Aorta (tissue), 5 donors: ENCODE data around the gene QDPR. TPM values are rescaled to one million over a fixed set of nuclear protein-coding genes. Genes with fewer than 3 reads are reported as not detected.

Experiments
- ATAC-seq: fragments of 200-7000 bp; cut with Tn5 transposase; one replicate; pipeline ENCODE4 v1.9.1; 2022; ENCODE audit warnings: moderate library complexity; ENCODE audit not compliant: low FRiP score
- DNase-seq, 2 donors: peaks; one replicate each; pipeline ENCODE4 v3.0.0-alpha.2; 2020
- H3K27ac ChIP-seq, 2 donors: one replicate each; pipeline ENCODE4 v1.5.1; 2013; ENCODE audit warnings: low read length in 2 of 2, mild to moderate bottlenecking in 2 of 2, moderate library complexity in 2 of 2, control low read depth in 1 of 2, inconsistent platforms in 1 of 2, low read depth in 1 of 2
- H3K27me3 ChIP-seq, 2 donors: one replicate each; pipeline ENCODE4 v1.6.1; 2013; ENCODE audit warnings: control low read depth in 1 of 2, low read length in 1 of 2, mild to moderate bottlenecking in 1 of 2, moderate library complexity in 1 of 2; ENCODE audit not compliant: insufficient read depth in 2 of 2, control insufficient read depth in 1 of 2
- H3K36me3 ChIP-seq, 2 donors: one replicate each; pipeline ENCODE4 v1.6.1; 2013; ENCODE audit warnings: control low read depth in 1 of 2, low read length in 1 of 2, mild to moderate bottlenecking in 1 of 2; ENCODE audit not compliant: insufficient read depth in 2 of 2, control insufficient read depth in 1 of 2
- H3K4me1 ChIP-seq, 2 donors: one replicate each; pipeline ENCODE4 v1.6.1; 2013; ENCODE audit warnings: low read length in 2 of 2, control low read depth in 1 of 2, mild to moderate bottlenecking in 1 of 2, moderate library complexity in 1 of 2; ENCODE audit not compliant: insufficient read depth in 2 of 2, control insufficient read depth in 1 of 2
- H3K4me3 ChIP-seq, 2 donors: one replicate each; pipeline ENCODE4 v1.5.1; 2013; ENCODE audit warnings: low read length in 2 of 2, control low read depth in 1 of 2, mild to moderate bottlenecking in 1 of 2
- H3K9me3 ChIP-seq: one replicate; pipeline ENCODE4 v1.6.1; 2013; ENCODE audit warnings: mild to moderate bottlenecking, low read length; ENCODE audit not compliant: control insufficient read depth
- WGBS, 2 donors: extraction: QIAGEN DNeasy Blood & Tissue Kit; methylation state at CpG; one replicate each; pipeline ENCODE4 v1.1.7; 2013; 5-methylcytosine and 5-hydroxymethylcytosine counted together
- intact Hi-C, 2 donors: fragments of 100-400 bp; cut with DNase I; formaldehyde crosslinking; loops; one replicate each; pipeline versions ENCODE4 v1.14.2 to v1.15.0; 2022
- polyA plus RNA-seq, 2 donors: library from polyadenylated mRNA; stranded (reverse); fragments of 200-250 nt; gene quantifications; one replicate each; pipeline ENCODE4 v1.2.3, GENCODE V29; 2013
- total RNA-seq, 2 donors: library from RNA; stranded (reverse); fragmentation: NEBNext Ultra II Directional; extraction: Animal tissue kit (Norgen Biotek cat#: 25700); gene quantifications; one replicate each; pipeline ENCODE4 v1.2.1, GENCODE V29; 2021
- donor health status: healthy with polysubstance abuse.
- donor health status: Bipolar disorder and iron deficiency.
- donor health status: DM: no; HTN: no; CAD: no.
- donor health status: DM: no; HTN: no; CAD: no.
- donor health status: DM: yes; HTN: yes; CAD: no.

The QDPR gene
- total and polyA plus RNA-seq, 4 donors, result 15.6 to 24.8 (median 22.2) TPM

DNA sequence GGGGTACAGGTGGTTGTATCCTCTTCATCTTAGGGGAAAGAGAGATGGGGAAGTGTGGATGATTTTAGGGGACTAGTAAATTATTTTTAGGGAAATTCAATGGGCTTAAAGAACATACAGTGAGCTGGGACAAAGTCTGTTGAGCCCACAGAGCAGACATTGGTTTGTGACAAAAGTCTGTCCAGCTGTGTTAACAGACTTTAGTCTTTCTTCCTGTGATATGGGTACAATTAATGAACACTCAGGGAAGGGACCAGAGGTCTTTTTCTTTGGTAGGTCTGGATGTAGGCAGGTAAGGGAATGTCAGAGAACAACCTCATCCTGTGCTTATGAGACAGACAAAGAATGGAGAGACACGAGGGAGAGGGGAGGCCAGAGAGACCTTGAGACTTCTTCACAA lies 5.1 kb upstream of the QDPR start:
- ATAC-seq (no peak), DNase-seq (no peak)
- Histone ChIP-seq H3K27ac (no peak overlapping the region), H3K36me3 (no peaks in the 10 kb centered on the region), H3K9me3 (no peaks in the 10 kb centered on the region), H3K27me3 (no peaks in the 10 kb centered on the region), H3K4me3 (no peak overlapping the region), H3K4me1 (no peaks in the 10 kb centered on the region)
- WGBS, 2 donors, result 37 to 38% methylated on average over 1 of the region's 1 CpG
- intact Hi-C loops, result no loop called here

DNA sequence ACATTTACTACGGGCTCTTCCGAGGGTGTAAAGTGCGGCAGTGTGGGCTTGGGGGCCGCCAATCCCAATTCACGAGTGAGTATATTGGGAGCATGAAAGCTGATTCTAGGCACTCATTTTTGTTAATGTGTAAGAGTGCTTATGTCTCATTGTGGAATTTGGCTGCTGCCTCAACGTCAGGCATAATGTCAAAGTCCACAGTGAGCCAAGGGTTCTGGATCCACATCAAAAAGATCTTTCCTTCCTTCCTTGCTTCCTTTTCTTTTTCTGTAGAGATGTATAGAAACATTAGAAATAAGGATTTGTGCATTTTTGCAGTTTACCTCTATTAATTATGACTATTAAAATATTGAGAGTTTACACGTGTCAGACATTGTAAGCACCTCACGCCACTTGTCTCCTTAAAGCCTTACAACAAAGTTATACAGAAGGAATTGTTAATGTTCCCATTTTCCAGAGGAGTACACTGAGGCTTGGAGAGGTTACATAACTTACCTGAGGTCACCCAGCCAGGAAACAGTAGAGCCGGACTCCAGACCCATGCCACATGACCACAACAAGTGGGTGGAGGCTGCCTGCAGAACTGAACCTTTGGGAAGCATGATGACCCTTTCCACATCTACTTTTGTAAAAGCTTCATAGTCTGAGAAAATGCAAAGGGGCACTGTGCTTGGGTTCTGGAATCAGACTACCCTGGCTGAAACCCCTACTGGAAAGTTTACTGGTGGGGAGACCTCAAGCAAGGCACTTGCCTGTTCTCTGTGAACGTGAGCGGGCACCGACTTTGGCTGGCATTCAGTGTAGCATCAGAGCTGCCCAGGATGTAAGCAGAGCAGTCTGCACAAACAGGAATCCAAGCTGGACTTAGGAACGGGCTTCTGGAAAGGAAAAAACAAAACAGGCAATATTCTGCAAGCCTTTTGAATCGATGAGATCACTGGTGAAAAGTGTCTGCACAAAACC lies 3.8 kb upstream of the QDPR start:
- Histone ChIP-seq H3K36me3 (no peaks in the 10 kb centered on the region), H3K9me3 (no peaks in the 10 kb centered on the region), H3K27me3 (no peaks in the 10 kb centered on the region), H3K27ac (no peak overlapping the region), H3K4me1 (no peaks in the 10 kb centered on the region), H3K4me3 (no peak overlapping the region)
- WGBS, 2 donors, result 52 to 54% methylated on average over 14 of the region's 14 CpGs
- ATAC-seq (no peak), DNase-seq (no peak)
- intact Hi-C loops, result no loop called here

DNA sequence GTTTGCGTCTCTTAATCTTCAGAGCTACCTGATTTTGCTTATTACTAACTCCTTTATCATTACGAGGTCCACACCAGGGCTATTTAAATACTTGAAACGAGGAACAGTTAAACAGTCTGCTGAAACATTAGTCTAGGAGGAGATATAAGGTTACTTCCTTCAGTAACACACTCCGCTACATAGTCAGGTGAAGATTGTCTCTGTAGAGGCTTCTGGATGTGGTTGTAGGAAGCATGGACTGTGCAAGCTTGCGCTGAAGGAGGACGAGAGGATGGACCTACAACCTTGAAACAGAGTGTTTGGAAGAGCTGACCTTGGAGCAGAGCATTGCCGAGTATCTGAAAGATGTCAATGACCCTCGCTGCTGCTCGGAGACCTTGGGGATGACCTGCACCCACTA lies 3.0 kb upstream of the QDPR start, which contains the start of gene CLRN2:
Gene CLRN2 (plus strand): TSS at position 301 of the 400 bp plus-strand sequence. CDS start 102 bp downstream, outside the sequence.
- H3K27ac ChIP-seq, result no peak within 1 kb of the TSS
- intact Hi-C loops, result loop anchor here in 1 of 2 donors (5.0 kb wide), 1 partner anchor 62 kb away; the partner anchor contains the start of gene LAP3
- no peaks in the 10 kb centered on the region for H3K27me3 ChIP-seq
- ATAC-seq, result no peak
- H3K4me3 ChIP-seq, result no peak within 1 kb of the TSS
- no peaks in the 10 kb centered on the region for H3K9me3 ChIP-seq
- no peaks in the 10 kb centered on the region for H3K4me1 ChIP-seq
- H3K36me3 ChIP-seq, result no peaks in the 10 kb centered on the region
- no peak for DNase-seq
- WGBS, 2 donors, result 85 to 87% methylated on average over 9 of the region's 9 CpGs

DNA sequence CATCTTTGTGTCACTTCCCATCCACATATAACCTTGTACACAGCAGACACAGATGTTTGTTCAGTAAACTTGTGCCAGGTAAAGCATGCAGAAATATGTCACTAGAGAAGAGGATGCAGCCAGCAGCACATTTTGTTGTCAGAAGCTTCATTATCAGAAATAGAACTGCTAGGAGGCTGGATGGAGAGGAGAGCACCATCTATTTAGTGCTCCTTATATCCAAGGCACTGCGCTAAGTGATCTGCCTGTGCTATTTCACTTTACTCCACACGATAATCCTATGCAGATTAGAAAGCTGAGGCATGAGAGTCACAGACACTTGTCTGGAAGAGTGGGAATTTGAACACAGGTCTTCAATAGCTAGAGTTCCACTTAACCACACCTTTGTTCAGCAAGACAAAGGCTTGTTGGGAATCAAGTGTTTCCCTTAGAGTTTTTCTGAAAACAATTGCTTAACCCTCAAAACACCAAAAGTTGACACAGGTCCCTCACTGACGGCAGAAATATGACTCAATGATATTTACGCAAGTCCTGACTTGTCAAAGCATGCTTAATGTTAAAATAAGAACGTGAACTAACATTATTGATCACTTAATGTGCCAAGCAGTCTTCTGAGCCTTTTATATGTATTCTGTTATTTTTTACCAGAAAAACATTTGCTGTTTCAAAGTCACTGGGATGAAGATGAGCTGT lies 1.2 kb upstream of the QDPR start:
- Histone ChIP-seq H3K27ac (no peak overlapping the region), H3K4me3 (no peak overlapping the region), H3K27me3 (no peaks in the 10 kb centered on the region), H3K9me3 (no peaks in the 10 kb centered on the region), H3K4me1 (no peaks in the 10 kb centered on the region), H3K36me3 (no peaks in the 10 kb centered on the region)
- ATAC-seq (no peak), DNase-seq (no peak)
- intact Hi-C loops, result loop anchor here in 1 of 2 donors (5.0 kb wide), 1 partner anchor 64 kb away; the partner anchor contains the start of gene LAP3
- 87 to 90% methylated on average over 5 of the region's 5 CpGs for WGBS, 2 donors

DNA sequence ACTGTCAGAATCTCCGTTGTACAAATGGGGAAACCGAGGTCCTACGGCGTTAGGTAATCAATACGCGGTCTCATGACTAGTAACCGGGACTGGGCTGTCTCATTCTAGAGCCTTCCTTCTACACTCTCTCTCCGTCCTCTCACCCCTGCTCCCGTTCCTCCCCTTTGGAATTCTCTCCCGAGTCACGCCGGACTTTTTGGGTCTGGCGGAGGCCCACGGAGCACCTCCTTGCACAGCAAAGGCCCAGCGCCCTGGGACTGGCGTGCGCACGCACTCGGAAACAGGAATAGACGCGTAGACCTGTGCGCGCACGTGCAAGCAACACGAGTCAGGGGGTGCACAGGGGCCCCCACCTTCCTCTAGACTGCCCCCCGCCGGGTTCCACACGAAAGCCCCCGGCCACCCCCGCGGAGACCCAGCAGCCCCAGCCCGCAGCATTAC lies 361 bp downstream of the QDPR start:
- intact Hi-C loops, result loop anchor here in 1 of 2 donors (5.0 kb wide), 1 partner anchor 66 kb away; the partner anchor contains the start of gene LAP3
- ATAC-seq, result peak; percentile 76
- 1% methylated on average over 29 to 32 of the region's 32 CpGs for WGBS, 2 donors
- Histone ChIP-seq H3K4me1 (no peaks in the 10 kb centered on the region), H3K27me3 (no peaks in the 10 kb centered on the region), H3K27ac (peak overlapping the region in 1 of 2 donors; percentile 53), H3K36me3 (peaks cover 0 to 2% of the 10 kb centered on the region in 2 donors), H3K4me3 (peak overlapping the region; percentile 30 to 61), H3K9me3 (no peaks in the 10 kb centered on the region)
- DNase-seq, result peak; percentile 77 to 88

DNA sequence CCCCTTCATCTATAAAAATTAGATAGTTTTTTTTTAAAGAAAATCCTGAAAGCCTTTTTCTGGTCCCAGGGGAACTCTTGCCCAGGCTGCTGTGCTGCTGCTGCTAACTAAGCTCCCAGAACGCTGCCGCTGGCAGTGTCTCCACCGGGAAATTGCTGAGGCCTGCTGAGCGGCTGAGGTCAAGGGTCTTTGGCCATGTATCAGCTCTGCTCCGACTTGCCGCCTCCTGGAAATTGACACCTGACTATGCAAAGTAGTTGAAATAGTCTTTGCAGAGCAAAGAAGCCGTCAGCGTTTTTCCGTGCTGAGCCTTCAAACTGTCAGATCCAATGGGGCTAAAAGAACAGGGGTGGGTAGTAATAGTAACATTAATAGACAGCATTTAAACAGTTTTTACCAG lies 839 bp downstream of the QDPR start:
- Histone ChIP-seq H3K9me3 (no peaks in the 10 kb centered on the region), H3K4me1 (no peaks in the 10 kb centered on the region), H3K27me3 (no peaks in the 10 kb centered on the region), H3K36me3 (peaks cover 0 to 2% of the 10 kb centered on the region in 2 donors), H3K27ac (no peak overlapping the region), H3K4me3 (peak overlapping the region; percentile 30 to 61)
- DNase-seq (peak in 1 of 2 donors; percentile 58), ATAC-seq (no peak)
- WGBS, 2 donors, result 2 to 9% methylated on average over 9 of the region's 9 CpGs
- intact Hi-C loops, result loop anchor here in 1 of 2 donors (5.0 kb wide), 1 partner anchor 66 kb away; the partner anchor contains the start of gene LAP3

DNA sequence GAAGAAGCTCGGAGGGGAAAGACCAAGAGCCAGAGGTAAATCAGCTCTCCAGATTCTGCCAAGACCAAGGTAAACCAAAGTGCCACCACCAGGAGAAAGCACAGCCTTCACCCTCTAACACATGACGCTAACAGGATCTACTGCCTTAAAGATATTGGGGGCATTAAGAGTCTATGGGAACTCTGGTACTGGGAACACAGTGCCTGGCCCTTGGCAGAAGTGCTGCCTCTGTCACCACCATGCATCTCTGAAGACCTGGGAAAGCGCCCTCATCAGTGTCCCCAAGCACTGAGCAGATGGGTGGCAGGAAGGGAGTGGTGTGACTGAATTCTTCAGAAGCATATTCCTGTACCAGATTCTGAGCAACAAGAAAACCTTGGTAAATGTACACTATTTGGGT lies 1.3 kb downstream of the QDPR start:
- DNase-seq (no peak), ATAC-seq (no peak)
- H3K27ac ChIP-seq, result no peak overlapping the region
- no peaks in the 10 kb centered on the region for H3K9me3 ChIP-seq
- H3K36me3 ChIP-seq, result peaks cover 0 to 2% of the 10 kb centered on the region in 2 donors
- intact Hi-C loops, result loop anchor here in 1 of 2 donors (5.0 kb wide), 1 partner anchor 67 kb away; the partner anchor contains the start of gene LAP3
- no peaks in the 10 kb centered on the region for H3K4me1 ChIP-seq
- H3K4me3 ChIP-seq, result no peak overlapping the region
- no peaks in the 10 kb centered on the region for H3K27me3 ChIP-seq
- 91% methylated on average over 3 of the region's 3 CpGs for WGBS, 2 donors

DNA sequence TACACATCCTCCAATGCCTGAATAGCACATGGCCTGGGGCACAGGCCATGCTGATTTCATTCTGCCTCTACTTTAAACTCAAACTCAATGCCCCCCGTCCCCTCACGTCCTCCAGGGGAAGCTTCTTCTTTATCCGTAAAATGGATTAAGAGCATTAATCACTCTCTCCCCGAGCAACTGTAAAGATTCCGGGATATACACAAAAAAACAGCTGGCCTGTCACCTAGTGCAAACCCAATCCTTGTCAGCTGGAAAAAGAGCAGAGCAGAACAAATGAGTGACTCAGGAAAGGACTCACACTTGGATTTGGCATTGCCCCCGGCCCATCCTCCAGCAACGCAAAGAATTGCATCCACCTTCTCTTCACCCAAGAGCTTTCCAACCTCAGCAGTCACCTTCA lies 7.8 kb downstream of the QDPR start:
- intact Hi-C loops, result no loop called here
- no peak for ATAC-seq
- DNase-seq, result no peak
- Histone ChIP-seq H3K27me3 (no peaks in the 10 kb centered on the region), H3K27ac (no peak overlapping the region), H3K4me1 (no peaks in the 10 kb centered on the region), H3K4me3 (no peak overlapping the region), H3K9me3 (no peaks in the 10 kb centered on the region), H3K36me3 (peaks cover 3 to 6% of the 10 kb centered on the region in 2 donors)
- WGBS, 2 donors, result 86 to 92% methylated on average over 7 of the region's 7 CpGs
